Prostate gland (tissue), 2 donors: ENCODE measurements around the gene GOLGA8M. TPM values are rescaled to one million over a fixed set of nuclear protein-coding genes. Genes with fewer than 3 reads are reported as not detected.
"Not testable (repeated sequence)": the region's sequence is repeated elsewhere in the genome, so short reads cannot be mapped to it uniquely, and the experiment has no call there.

Source experiments
- DNase-seq: peaks from one replicate; pipeline ENCODE4 v3.0.0-alpha.2; 2019; ENCODE audit warnings: low spot score
- H3K27ac ChIP-seq, 2 donors: fragments of 200-600 bp; sonication (generic); 2 replicates each; pipeline ENCODE4 v1.5.1; 2017 to 2019
- H3K27me3 ChIP-seq: fragments of 200-600 bp; sonication (generic); replicated peaks from 2 replicates; pipeline ENCODE4 v1.5.1; 2019; ENCODE audit not compliant: insufficient read depth
- H3K36me3 ChIP-seq, 2 donors: fragments of 200-600 bp; sonication (generic); 1 replicate in 1 of 2; 2 replicates in 1 of 2; pipeline versions ENCODE4 v1.5.1 to v1.8.1; 2017 to 2019
- H3K4me1 ChIP-seq: fragments of 200-600 bp; sonication (generic); replicated peaks from 2 replicates; pipeline ENCODE4 v1.5.1; 2019
- H3K4me3 ChIP-seq, 2 donors: fragments of 200-600 bp; sonication (generic); 2 replicates each; pipeline ENCODE4 v1.5.1; 2017 to 2019
- H3K9me3 ChIP-seq: fragments of 200-600 bp; sonication (generic); 2 replicates; pipeline ENCODE4 v1.5.1; 2017
- WGBS: methylation state at CpG from one replicate; pipeline ENCODE4 v1.1.5; 2018; 5-methylcytosine and 5-hydroxymethylcytosine counted together
- intact Hi-C: fragments of 100-400 bp; cut with DNase I; formaldehyde crosslinking; loops from one replicate; pipeline ENCODE4 v1.14.2; 2022
- total RNA-seq, 2 donors: library from RNA; depleted of rRNA; stranded (reverse); fragments of >200 nt; gene quantifications; one replicate each; pipeline ENCODE4 v1.1.0, GENCODE V29; 2016
- TF ChIP-seq, protein P1 (sequence below), 4 experiments: fragments of 200-600 bp in 2 of 4; fragments of 450-650 bp in 2 of 4; sonication (generic) in 2 of 4; IDR thresholded peaks; 1 replicate in 3 of 4; 2 replicates in 1 of 4; pipeline ENCODE4 v1.5.1; 2016 to 2019; ENCODE audit warnings: antibody characterized with exemption in 4 of 4, mild to moderate bottlenecking in 2 of 4, moderate library complexity in 2 of 4

The GOLGA8M gene, protein sequence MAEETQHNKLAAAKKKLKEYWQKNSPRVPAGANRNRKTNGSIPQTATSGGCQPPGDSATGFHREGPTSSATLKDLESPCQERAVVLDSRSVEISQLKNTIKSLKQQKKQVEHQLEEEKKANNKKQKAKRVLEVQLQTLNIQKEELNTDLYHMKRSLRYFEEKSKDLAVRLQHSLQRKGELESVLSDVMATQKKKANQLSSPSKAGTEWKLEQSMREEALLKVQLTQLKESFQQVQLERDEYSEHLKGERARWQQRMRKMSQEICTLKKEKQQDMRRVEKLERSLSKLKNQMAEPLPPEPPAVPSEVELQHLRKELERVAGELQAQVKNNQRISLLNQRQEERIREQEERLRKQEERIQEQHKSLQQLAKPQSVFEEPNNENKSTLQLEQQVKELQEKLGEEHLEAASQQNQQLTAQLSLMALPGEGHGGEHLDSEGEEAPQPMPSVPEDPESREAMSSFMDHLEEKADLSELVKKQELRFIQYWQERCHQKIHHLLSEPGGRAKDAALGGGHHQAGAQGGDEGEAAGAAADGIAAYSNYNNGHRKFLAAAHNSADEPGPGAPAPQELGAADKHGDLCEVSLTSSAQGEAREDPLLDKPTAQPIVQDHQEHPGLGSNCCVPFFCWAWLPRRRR
- 1 to 10 TPM in 1 of 2 donors, not detected in 1; 1.5 TPM for total RNA-seq

DNA sequence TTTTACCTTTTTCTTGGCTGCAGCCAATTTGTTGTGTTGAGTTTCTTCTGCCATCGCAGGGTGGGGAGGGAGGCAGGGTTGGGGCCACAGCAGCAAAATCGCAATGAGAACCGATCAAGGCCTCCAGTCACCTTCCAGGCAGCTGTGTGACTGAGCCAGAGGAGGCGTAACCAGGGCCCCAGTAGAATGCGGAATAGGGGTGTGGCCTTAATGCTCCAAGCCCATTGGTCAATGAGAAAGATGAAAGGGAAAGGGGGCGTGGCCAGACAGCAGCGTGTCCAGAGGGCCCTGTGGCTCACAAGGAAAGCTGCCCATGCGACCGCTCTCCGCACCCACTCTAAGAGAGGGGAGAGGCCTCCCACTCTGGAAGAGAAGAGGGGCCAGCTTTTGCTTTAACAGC, at the start of gene GOLGA8M:
TSS of gene GOLGA8M (minus strand) at position 152 of the 400 bp plus-strand sequence. CDS start at position 54, 98 bp downstream.
- H3K27me3 ChIP-seq, H3K4me1 ChIP-seq, H3K9me3 ChIP-seq, intact Hi-C loops, H3K27ac ChIP-seq, DNase-seq, H3K36me3 ChIP-seq, H3K4me3 ChIP-seq: not testable (repeated sequence)
- no CpG with 5 or more reads among the region's 10 CpGs for WGBS

DNA sequence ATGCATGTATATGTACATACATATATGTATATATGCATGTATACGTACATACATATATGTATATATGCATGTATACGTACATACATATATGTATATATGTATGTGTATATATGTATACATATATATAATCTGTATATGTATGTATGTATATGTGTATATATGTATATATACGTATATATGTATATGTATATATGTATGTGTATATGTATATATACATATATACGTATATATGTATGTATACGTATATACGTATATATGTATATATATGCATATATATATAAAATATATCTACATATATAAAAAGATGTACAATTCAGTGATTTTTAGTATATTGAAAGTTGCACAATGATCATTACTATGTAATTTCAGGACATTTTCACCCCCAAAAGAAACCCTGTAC, 30.7 kb upstream of the GOLGA8M start:
- DNase-seq, H3K9me3 ChIP-seq, intact Hi-C loops, H3K4me1 ChIP-seq, H3K4me3 ChIP-seq, H3K36me3 ChIP-seq, H3K27ac ChIP-seq, H3K27me3 ChIP-seq: not testable (repeated sequence)
- WGBS, result 80% methylated on average over 6 of the region's 6 CpGs

DNA sequence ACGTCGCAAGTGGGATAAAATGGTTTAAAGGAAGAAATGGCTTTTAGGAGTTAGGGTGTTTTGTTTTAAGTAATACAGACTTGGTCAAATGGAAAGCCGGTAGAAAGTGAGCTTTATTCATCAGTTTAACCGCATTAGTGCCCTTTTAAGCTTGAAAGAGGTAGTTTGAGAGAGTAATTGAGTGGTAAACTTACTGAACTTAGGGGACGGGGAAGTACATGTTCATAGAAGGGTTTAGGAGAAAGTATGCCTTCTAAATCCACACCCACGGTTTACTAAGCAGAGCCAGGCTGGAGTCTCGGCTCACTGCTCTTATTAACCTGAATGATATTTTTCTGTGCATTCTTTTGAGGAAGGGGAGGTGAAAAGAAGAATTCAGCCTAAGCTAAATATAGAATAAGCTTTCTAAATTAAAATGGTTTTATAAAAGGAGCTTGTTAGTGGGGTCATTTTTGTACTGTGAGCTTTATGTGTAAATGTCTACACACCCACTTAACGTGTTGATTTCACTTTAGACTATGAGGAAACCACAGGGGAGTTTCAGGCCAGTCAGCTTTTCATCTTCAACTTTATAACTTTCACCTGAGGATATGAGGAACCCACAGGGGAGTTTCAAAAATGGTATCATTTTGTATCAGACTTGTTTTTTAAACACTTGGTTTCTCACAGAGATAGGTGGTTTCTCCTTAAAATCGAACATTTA, 26.5 kb upstream of the GOLGA8M start:
- H3K27me3 ChIP-seq, H3K4me1 ChIP-seq, H3K36me3 ChIP-seq, H3K9me3 ChIP-seq, DNase-seq, intact Hi-C loops: not testable (repeated sequence)
- Histone ChIP-seq H3K4me3 (peak overlapping the region; percentile 8 to 26), H3K27ac (peak overlapping the region; percentile 68 to 71)
- 10% methylated on average over 8 of the region's 9 CpGs for WGBS

DNA sequence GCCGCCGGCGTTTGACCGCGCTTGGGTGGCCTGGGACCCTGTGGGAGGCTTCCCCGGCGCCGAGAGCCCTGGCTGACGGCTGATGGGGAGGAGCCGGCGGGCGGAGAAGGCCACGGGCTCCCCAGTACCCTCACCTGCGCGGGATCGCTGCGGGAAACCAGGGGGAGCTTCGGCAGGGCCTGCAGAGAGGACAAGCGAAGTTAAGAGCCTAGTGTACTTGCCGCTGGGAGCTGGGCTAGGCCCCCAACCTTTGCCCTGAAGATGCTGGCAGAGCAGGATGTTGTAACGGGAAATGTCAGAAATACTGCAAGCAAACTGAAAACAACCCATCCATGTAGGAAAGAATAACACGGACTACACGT, 26.0 kb upstream of the GOLGA8M start:
- H3K27me3 ChIP-seq, H3K9me3 ChIP-seq, DNase-seq, intact Hi-C loops, H3K4me1 ChIP-seq, H3K36me3 ChIP-seq: not testable (repeated sequence)
- peak overlapping the region; percentile 82 to 86 for H3K27ac ChIP-seq
- peak overlapping the region; percentile 44 to 45 for H3K4me3 ChIP-seq
- 0% methylated on average over 3 of the region's 23 CpGs for WGBS

DNA sequence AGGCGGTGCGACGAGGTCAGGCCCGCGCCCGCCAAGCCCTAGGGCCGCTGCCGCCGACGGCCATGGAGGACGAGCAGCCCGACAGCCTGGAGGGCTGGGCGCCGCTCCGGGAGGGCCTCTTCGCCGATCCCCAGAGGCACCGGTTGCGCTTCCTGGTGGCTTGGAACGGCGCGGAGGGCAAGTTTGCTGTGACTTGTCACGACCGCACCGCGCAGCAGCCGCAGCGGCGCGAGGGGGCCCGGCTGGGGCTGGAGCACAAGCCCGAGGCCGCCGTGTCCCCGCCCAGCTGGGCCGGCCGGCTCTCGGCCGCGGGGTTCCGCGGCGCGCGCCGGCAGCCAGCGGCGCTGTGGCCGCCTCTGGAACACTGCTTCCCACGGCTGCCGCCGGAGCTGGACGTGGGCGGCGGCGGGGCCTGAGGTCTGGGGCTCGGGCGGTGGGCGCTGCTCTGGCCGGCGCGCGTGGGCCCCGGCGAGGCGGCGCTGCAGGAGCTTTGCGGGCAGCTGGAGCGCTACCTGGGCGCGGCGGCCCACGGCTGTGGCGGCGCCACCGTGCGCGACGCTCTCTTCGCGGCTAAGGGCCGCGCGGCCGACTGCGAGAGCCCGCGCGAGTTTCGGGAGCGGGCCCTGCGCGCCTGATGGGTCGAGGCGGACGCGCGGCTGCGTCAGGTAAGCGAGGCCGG, 25.4 kb upstream of the GOLGA8M start:
- intact Hi-C loops, H3K27me3 ChIP-seq, H3K4me1 ChIP-seq, H3K36me3 ChIP-seq, H3K9me3 ChIP-seq: not testable (repeated sequence)
- WGBS, result 0% methylated on average over 5 of the region's 101 CpGs
- peak; percentile 11 for DNase-seq
- Histone ChIP-seq H3K27ac (peak overlapping the region; percentile 82 to 86), H3K4me3 (peak overlapping the region; percentile 44 to 45)

DNA sequence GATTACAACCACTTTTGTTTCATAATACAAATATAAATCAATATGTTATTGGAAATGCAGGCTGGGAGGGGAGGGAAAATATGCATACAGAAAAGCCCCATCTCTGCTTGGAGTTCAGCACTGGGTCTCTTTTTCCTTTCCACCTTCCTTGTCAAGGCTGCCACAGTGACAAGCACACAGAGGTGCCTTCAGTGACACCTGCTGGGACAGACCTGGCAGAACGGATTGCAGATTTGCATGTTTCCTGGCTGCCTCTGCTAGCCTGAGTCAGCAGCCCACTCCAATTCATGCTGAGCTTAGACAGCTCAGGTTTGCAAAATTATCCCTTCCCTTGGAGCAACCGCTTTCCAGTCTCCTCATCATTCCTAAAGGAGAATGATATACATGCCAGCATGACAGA, 15.8 kb upstream of the GOLGA8M start:
- WGBS, result 24% methylated on average over 2 of the region's 2 CpGs
- TF ChIP-seq, protein P1, sequence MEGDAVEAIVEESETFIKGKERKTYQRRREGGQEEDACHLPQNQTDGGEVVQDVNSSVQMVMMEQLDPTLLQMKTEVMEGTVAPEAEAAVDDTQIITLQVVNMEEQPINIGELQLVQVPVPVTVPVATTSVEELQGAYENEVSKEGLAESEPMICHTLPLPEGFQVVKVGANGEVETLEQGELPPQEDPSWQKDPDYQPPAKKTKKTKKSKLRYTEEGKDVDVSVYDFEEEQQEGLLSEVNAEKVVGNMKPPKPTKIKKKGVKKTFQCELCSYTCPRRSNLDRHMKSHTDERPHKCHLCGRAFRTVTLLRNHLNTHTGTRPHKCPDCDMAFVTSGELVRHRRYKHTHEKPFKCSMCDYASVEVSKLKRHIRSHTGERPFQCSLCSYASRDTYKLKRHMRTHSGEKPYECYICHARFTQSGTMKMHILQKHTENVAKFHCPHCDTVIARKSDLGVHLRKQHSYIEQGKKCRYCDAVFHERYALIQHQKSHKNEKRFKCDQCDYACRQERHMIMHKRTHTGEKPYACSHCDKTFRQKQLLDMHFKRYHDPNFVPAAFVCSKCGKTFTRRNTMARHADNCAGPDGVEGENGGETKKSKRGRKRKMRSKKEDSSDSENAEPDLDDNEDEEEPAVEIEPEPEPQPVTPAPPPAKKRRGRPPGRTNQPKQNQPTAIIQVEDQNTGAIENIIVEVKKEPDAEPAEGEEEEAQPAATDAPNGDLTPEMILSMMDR (IDR thresholded peaks at IDR 0.05), result peak in 1 of 4 experiments; percentile 9
- peak; percentile 27 for DNase-seq
- H3K27me3 ChIP-seq, H3K27ac ChIP-seq, H3K9me3 ChIP-seq, H3K36me3 ChIP-seq, H3K4me3 ChIP-seq, intact Hi-C loops, H3K4me1 ChIP-seq: not testable (repeated sequence)

DNA sequence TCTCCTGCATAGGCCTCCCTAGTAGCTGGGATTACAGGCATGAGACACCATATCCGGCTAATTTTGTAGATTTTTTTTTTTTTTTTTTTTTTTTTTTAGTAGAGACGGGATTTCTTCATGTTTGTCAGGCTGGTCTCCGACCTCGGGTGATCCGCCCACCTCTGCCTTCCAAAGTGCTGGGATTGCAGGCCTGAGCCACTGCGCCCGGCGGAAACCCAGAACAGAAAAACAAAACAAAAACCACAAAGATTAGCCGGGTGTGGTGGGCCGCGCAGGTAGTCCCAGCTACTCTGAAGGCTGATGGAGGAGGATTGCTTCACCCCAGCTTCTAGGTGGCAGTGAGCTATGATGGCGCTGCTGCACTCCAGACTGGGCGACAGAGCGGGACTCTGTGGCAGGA, 14.8 kb upstream of the GOLGA8M start:
- DNase-seq, H3K9me3 ChIP-seq, H3K27me3 ChIP-seq, H3K27ac ChIP-seq, H3K36me3 ChIP-seq, H3K4me1 ChIP-seq, intact Hi-C loops, H3K4me3 ChIP-seq: not testable (repeated sequence)
- 97% methylated on average over 14 of the region's 14 CpGs for WGBS
